Caco-2 (cell line): ENCODE measurements around the gene PERCC1. TPM values are rescaled to one million over a fixed set of nuclear protein-coding genes. Genes with fewer than 3 reads are reported as not detected.
A peak's percentile ranks its signal among the peaks of the same experiment; 100 is the strongest.
"Not testable (repeated sequence)": the region's sequence is repeated elsewhere in the genome, so short reads cannot be mapped to it uniquely, and the experiment has no call there.

Experiments used
- BruUV-seq: library from RNA; stranded (reverse); fragments of 400-500 nt; replicated peaks from 2 replicates; lab custom pipeline; 2021; lab: Mats Ljungman, UMichigan
- CTCF ChIA-PET: fragments of 300-600 bp; sonication (Branson Sonifier 250); formaldehyde crosslinking; loops from one replicate; lab custom pipeline; 2022; ENCODE audit warnings: antibody characterized with exemption; lab: Charles Lee
- POLR2A ChIA-PET: fragments of 300-600 bp; sonication (Branson Sonifier 250); formaldehyde crosslinking; loops from one replicate; lab custom pipeline; 2022; ENCODE audit warnings: antibody characterized with exemption; lab: Charles Lee
- DNase-seq, 2 experiments: peaks; one replicate each; pipeline versions ENCODE4 v3.0.0 to v3.0.0-alpha.2; 2020 to 2022
- H3K27me3 ChIP-seq: replicated peaks from 2 replicates; pipeline ENCODE4 v1.6.0; 2011; ENCODE audit warnings: low read length; ENCODE audit not compliant: control insufficient read depth, insufficient read depth
- H3K36me3 ChIP-seq: 2 replicates; pipeline ENCODE4 v1.5.1; 2011; ENCODE audit warnings: low read length; ENCODE audit not compliant: control insufficient read depth, insufficient read depth
- H3K4me1 ChIP-seq: fragments of 250-450 bp; sonication (Bioruptor Pico); 2 replicates; pipeline ENCODE4 v1.5.1; 2020; ENCODE audit warnings: mild to moderate bottlenecking
- H3K4me3 ChIP-seq: 2 replicates; pipeline ENCODE4 v1.5.1; 2011; ENCODE audit warnings: low read depth, mild to moderate bottlenecking, control low read depth, low read length
- H3K9me3 ChIP-seq: fragments of 250-450 bp; sonication (Bioruptor Pico); 2 replicates; pipeline ENCODE4 v1.5.1; 2020; ENCODE audit warnings: mild to moderate bottlenecking, moderate library complexity
- H3K27ac Mint-ChIP-seq: one replicate; pipeline ENCODE4 v1.8.0; 2022; ENCODE audit warnings: mixed read lengths; ENCODE audit not compliant: unreplicated experiment
- H3K27me3 Mint-ChIP-seq: one replicate; pipeline ENCODE4 v1.8.0; 2022; ENCODE audit warnings: mixed read lengths; ENCODE audit not compliant: insufficient read depth, unreplicated experiment
- H3K36me3 Mint-ChIP-seq: one replicate; pipeline ENCODE4 v1.8.0; 2022; ENCODE audit warnings: mild to moderate bottlenecking, mixed read lengths; ENCODE audit not compliant: insufficient read depth, unreplicated experiment
- H3K4me1 Mint-ChIP-seq: one replicate; pipeline ENCODE4 v1.8.0; 2022; ENCODE audit warnings: low read depth, mixed read lengths; ENCODE audit not compliant: unreplicated experiment
- H3K4me3 Mint-ChIP-seq: one replicate; pipeline ENCODE4 v1.8.0; 2022; ENCODE audit warnings: mild to moderate bottlenecking, moderate library complexity, mixed read lengths; ENCODE audit not compliant: unreplicated experiment
- H3K9me3 Mint-ChIP-seq: one replicate; pipeline ENCODE4 v1.8.0; 2022; ENCODE audit warnings: mixed read lengths; ENCODE audit not compliant: unreplicated experiment
- CTCF ChIP-seq, 2 experiments: fragments of 200-600 bp in 1 of 2; IDR thresholded peaks; 1 replicate in 1 of 2; 2 replicates in 1 of 2; pipeline versions ENCODE4 v1.5.1 to v1.8.0; 2011 to 2022; ENCODE audit warnings: antibody characterized with exemption in 1 of 2, control low read depth in 1 of 2, inconsistent platforms in 1 of 2, low read depth in 1 of 2, low read length in 1 of 2, mild to moderate bottlenecking in 1 of 2, moderate library complexity in 1 of 2; ENCODE audit not compliant: insufficient read depth in 1 of 2, severe bottlenecking in 1 of 2, unreplicated experiment in 1 of 2
- intact Hi-C: fragments of 100-400 bp; cut with micrococcal nuclease; formaldehyde crosslinking; loops from one replicate; pipeline ENCODE4 v1.10.0; 2022; ENCODE audit not compliant: unreplicated experiment
- total RNA-seq: library from RNA; stranded (reverse); gene quantifications from 2 replicates; pipeline ENCODE4 v1.2.3, GENCODE V29; 2022

The PERCC1 gene
- total RNA-seq, 1 experiment from 2014 or later: 2.1 TPM

GRCh38 chr16:1474796-1475551, 44.1 kb downstream of the PERCC1 start, which contains the start of gene CLCN7:
TSS of gene CLCN7 (minus strand) at chr16:1475028. CDS start at chr16:1474974, 54 bp downstream.
- H3K36me3 ChIP-seq: no peaks in the 10 kb centered on the region; the same call in 1 of the 2 replicates
- H3K27me3 ChIP-seq: no peaks in the 10 kb centered on the region
- H3K4me3 Mint-ChIP-seq: peak within 1 kb of the TSS; percentile 73
- POLR2A ChIA-PET: no interaction called here
- no peaks in the 10 kb centered on the region for H3K9me3 Mint-ChIP-seq
- H3K36me3 Mint-ChIP-seq: peaks cover 12% of the 10 kb centered on the region
- peak; percentile 85 to 91 for DNase-seq
- H3K27me3 Mint-ChIP-seq: no peaks in the 10 kb centered on the region
- peak within 1 kb of the TSS; percentile 72 for H3K27ac Mint-ChIP-seq
- H3K4me1 ChIP-seq: peaks cover 4% of the 10 kb centered on the region; the same call in 1 of the 2 replicates
- no peaks in the 10 kb centered on the region for H3K4me1 Mint-ChIP-seq
- no TSS peak for BruUV-seq
- peak within 1 kb of the TSS; percentile 85 for H3K4me3 ChIP-seq
- intact Hi-C loops: loop anchor here (10.0 kb wide), 1 partner anchor 50 kb away; the partner anchor contains the start of gene UQCC4
- no peaks in the 10 kb centered on the region for H3K9me3 ChIP-seq
- TF ChIP-seq CTCF (IDR thresholded peaks at IDR 0.05; ENCODE audit: insufficient read depth in 1 of 2, low read depth in 1 of 2, low read length in 1 of 2, severe bottlenecking in 1 of 2, unreplicated experiment in 1 of 2): no peak
- CTCF ChIA-PET: no interaction called here

- no peaks in the 10 kb centered on the region for H3K9me3 Mint-ChIP-seq
- peaks cover 4% of the 10 kb centered on the region; the same call in 1 of the 2 replicates for H3K4me1 ChIP-seq
- intact Hi-C loops: loop anchor here (10.0 kb wide), 1 partner anchor 51 kb away; the partner anchor contains the start of gene UQCC4
- no peaks in the 10 kb centered on the region for H3K27me3 Mint-ChIP-seq
- H3K4me1 Mint-ChIP-seq: no peaks in the 10 kb centered on the region
- DNase-seq: no peak
- H3K27me3 ChIP-seq: no peaks in the 10 kb centered on the region
- TF ChIP-seq CTCF (IDR thresholded peaks at IDR 0.05; ENCODE audit: insufficient read depth in 1 of 2, low read depth in 1 of 2, low read length in 1 of 2, severe bottlenecking in 1 of 2, unreplicated experiment in 1 of 2): no peak
- POLR2A ChIA-PET: interaction anchor here (0.6 kb wide), 1 partner anchor 133 kb away, joined by 3 read pairs; no protein-coding TSS in a partner anchor
- peak overlapping the region; percentile 72 for H3K27ac Mint-ChIP-seq
- peaks cover 12% of the 10 kb centered on the region for H3K36me3 Mint-ChIP-seq
- no peaks in the 10 kb centered on the region; the same call in 1 of the 2 replicates for H3K36me3 ChIP-seq
- no peaks in the 10 kb centered on the region for H3K9me3 ChIP-seq
- CTCF ChIA-PET: no interaction called here
- BruUV-seq: TSS peak; percentile 66
- H3K4me3 Mint-ChIP-seq: peak overlapping the region; percentile 73
- H3K4me3 ChIP-seq: peak overlapping the region; percentile 85
These were observed 44.8 kb downstream of the PERCC1 start for GRCh38 chr16:1475552-1476114.

- CTCF ChIA-PET: no interaction called here
- H3K9me3 Mint-ChIP-seq: no peaks in the 10 kb centered on the region
These were observed 46.2 kb downstream of the PERCC1 start for GRCh38 chr16:1477033-1477432.

GRCh38 chr16:1478937-1479336, 48.1 kb downstream of the PERCC1 start:
- H3K36me3 Mint-ChIP-seq, H3K4me3 Mint-ChIP-seq, H3K27me3 ChIP-seq, H3K9me3 ChIP-seq, H3K27me3 Mint-ChIP-seq, H3K4me3 ChIP-seq, DNase-seq, CTCF ChIA-PET, H3K36me3 ChIP-seq, POLR2A ChIA-PET, H3K4me1 ChIP-seq, BruUV-seq, H3K27ac Mint-ChIP-seq, H3K9me3 Mint-ChIP-seq, H3K4me1 Mint-ChIP-seq: not testable (repeated sequence)
- intact Hi-C loops: loop anchor here (10.0 kb wide), 1 partner anchor 54 kb away; the partner anchor contains the start of gene UQCC4

More at GRCh38 chr16:1477033-1477432, 46.2 kb downstream of the PERCC1 start:
- H3K9me3 ChIP-seq: no peaks in the 10 kb centered on the region
- Mint-ChIP-seq H3K27me3 (no peaks in the 10 kb centered on the region), H3K27ac (no peak overlapping the region), H3K4me1 (no peaks in the 10 kb centered on the region), H3K4me3 (no peak overlapping the region), H3K36me3 (peaks cover 7% of the 10 kb centered on the region)
- H3K4me1 ChIP-seq: peaks cover 4% of the 10 kb centered on the region; the same call in 1 of the 2 replicates
- no peak for TF ChIP-seq CTCF (IDR thresholded peaks at IDR 0.05; ENCODE audit: insufficient read depth in 1 of 2, low read depth in 1 of 2, low read length in 1 of 2, severe bottlenecking in 1 of 2, unreplicated experiment in 1 of 2)
- DNase-seq: no peak
- POLR2A ChIA-PET: interaction anchor here (0.7 kb wide), 1 partner anchor 69 kb away, joined by 5 read pairs; no protein-coding TSS in a partner anchor
- H3K36me3 ChIP-seq: no peaks in the 10 kb centered on the region
- no peak overlapping the region for H3K4me3 ChIP-seq
- no peaks in the 10 kb centered on the region for H3K27me3 ChIP-seq
- no TSS peak for BruUV-seq
- intact Hi-C loops: loop anchor here (10.0 kb wide), 1 partner anchor 52 kb away; the partner anchor contains the start of gene UQCC4
